HG02763 (cell line): ENCODE measurements around the gene GALNS.
"Not testable (repeated sequence)": the region's sequence is repeated elsewhere in the genome, so short reads cannot be mapped to it uniquely, and the experiment has no call there.

Experiments used
- ATAC-seq: cut with Tn5 transposase; IDR thresholded peaks from one replicate; pipeline ENCODE4 v1.9.1; 2021; ENCODE audit warnings: mild to moderate bottlenecking, moderate library complexity; ENCODE audit not compliant: unreplicated experiment

The GALNS gene

DNA sequence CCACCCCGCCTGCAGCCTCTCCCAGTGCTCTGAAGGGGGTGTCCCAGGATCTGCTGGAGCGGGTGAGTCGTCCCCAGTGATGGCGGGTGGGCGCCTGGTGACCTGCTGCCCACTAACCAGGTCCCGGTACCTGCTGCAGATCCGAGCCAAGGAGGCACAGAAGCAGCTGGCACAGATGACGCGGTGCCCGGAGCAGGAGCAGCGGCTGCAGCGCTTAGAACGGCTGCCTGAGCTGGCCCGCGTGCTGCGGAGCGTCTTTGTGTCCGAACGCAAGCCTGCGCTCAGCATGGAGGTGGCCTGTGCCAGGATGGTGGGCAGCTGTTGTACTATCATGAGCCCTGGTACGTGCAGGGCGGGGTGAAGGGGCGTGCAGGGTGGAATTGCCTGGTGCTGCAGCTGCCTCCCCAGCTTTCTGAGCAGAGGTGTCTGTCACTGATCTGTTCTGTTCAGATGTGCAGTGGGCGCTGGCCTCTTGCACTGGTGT lies 49.6 kb downstream of the GALNS start:
- no peak for ATAC-seq

DNA sequence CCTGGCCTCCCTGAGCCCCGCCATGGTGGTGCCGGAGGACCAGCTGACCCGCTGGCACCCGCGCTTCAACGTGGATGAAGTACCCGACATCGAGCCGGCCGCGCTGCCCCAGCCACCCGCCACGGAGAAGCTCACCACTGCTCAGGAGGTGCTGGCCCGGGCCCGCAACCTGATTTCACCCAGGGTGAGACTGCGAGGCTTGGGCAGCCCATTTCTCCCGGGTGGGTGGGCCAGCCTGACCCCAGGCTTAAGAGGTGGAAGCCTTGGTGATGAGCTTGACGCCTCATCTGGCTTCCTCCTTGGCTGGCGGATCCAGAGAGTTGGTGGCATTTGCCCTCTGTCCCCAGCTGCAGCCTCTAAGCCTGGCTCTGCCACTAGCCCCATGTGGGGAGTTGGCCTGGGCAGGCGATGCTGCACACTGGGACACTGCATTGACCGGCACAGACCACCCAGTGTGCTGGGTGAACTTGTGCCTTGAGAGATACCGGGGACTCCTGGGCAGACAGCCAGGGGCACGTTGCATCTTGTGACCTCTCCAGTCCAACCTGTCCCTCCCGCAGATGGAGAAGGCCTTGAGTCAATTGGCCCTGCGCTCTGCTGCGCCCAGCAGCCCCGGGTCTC lies 50.1 kb downstream of the GALNS start:
- no peak for ATAC-seq

DNA sequence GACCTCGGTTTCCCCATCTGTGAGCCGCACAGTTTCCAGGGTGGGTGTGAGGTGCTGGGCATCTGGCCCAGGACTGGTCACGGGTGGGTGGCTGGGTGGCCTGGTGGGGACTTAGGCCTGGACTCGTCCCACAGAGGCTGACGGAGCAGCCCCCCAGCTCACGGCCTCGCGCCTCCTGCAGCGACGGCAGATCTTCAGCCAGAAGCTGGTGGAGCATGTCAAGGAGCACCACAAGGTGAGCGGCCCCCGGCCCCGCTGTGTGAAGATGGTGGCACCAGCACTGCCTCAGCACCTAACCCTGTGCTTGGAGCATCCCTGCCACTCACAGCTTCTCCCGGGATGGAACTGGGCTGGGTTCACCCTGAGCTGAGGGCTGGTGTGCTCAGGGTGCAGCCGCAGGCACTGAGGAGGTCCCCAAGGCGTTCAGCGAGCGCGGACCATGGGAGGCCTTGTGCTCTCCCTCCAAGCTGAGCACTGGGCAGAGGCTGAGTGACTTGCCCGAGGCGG lies 50.8 kb downstream of the GALNS start:
- ATAC-seq = no peak

DNA sequence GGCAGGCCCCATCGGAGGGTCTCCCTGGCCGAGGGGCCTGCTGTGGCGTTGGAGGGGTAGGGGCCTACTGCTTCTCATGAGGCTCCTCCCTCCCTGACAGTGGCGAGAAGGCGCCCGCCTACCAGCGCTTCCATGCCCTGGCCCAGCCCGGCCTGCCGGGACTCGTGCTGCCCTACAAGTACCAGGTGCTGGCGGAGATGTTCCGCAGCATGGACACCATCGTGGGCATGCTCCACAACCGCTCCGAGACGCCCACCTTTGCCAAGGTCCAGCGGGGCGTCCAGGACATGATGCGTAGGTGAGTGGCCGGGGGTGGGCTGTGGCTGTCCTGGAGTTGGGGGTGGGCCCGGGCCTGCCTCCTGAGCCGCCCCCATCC lies 51.4 kb downstream of the GALNS start:
- no peak for ATAC-seq

DNA sequence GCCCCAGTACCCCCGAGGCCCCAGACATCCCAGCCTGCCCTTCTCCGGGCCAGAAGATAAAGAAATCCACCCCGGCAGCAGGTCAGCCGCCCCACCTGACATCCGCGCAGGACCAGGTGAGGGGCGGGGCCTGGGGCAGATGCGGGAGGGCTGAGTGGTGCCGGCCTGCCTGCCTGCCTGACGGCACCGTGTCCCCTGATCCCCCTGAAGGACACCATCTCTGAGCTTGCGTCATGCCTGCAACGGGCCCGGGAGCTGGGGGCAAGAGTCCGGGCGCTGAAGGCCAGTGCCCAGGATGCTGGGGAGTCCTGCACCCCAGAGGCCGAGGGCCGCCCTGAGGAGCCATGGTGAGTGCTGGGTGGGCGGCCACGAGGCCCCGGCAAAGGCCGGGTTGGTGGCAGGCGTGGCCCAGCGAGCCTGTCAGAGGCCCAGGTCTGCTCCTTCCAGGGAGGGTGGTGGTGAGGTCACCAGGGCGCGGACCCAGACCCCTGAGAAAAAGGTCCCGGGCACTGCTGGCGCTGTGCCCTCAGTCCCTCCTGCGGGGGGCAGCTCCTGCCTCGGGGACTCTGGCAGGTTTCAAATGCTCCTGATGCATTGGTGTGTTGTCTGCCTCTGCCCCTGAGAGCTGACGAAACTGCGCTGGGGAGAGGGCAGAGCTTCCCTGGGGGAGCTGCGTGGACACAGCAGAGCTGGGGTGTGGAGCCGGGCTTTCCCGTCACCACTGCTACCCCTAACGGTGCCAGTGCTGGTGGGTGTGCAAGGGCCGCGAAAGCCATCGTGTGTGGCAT lies 52.0 kb downstream of the GALNS start:
- ATAC-seq = no peak

DNA sequence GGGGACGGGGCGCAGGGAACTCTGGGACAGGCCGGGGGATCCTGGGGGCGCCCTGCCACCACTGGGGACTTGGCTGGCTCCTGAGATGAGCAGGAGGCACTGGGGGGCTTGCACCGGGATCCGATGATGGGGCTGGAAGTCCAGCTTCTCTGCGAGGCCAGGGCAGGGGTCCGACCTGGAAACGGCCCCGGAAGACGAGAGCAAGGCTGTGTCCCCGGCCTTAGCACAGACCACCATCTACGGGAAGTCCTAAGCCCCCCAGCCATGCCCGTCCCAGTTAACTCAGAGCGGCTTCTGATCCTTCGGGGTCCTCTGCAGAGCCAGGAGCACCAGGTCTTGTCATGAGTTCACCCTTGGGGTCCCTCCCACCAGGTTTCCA lies 52.6 kb downstream of the GALNS start:
- no peak for ATAC-seq

DNA sequence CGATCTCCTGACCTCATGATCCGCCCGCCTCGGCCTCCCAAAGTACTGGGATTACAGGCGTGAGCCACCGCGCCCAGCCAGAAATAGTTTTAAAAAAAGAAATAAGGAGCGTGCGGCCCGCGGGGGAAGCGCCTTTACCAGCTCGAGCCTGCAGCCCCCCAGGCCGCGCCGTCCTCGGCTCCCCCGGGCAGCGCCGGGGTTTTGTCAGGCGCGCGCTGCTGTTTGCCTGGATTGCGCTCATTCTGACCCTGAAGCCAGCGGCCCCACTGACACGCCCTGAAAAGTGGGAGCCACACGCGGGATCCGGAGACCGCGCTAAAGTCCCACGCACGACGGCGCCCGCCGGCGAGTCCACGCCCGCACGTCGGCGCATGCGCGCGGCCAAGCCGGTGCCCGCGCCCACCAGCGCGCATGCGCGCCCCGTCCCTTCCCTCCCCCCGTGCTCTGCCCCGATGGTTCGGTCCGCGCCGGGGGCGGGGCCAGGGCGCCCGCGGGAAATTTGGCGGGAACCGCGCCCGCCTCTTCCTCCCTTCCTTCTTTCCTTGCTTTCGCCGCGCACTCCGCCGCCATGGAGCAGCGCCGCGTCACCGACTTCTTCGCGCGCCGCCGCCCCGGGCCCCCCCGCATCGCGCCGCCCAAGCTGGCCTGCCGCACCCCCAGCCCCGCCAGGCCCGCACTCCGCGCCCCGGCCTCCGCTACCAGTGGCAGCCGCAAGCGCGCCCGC lies 53.3 kb downstream of the GALNS start, which contains the start of gene CDT1:
CDT1 (plus strand) TSS at position 526 of the 724 bp plus-strand sequence; CDS start at position 569, 43 bp downstream.
- ATAC-seq = peak; percentile 59

DNA sequence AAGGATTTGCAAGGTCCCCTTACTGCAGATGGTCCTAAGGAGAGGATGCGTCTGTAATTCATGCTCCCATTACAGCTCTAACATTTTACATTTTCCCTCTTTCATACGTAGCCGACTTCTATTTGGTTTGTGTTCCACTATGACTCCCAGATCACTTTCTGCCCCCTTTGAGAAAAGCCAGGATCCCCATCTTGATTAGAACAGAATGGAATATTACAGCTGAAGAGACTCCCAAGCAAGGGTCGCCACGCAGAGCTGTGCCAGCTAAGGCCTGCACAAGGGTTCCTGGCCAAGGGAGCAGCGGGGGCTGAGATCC lies 56.5 kb downstream of the GALNS start:
- ATAC-seq = no peak

DNA sequence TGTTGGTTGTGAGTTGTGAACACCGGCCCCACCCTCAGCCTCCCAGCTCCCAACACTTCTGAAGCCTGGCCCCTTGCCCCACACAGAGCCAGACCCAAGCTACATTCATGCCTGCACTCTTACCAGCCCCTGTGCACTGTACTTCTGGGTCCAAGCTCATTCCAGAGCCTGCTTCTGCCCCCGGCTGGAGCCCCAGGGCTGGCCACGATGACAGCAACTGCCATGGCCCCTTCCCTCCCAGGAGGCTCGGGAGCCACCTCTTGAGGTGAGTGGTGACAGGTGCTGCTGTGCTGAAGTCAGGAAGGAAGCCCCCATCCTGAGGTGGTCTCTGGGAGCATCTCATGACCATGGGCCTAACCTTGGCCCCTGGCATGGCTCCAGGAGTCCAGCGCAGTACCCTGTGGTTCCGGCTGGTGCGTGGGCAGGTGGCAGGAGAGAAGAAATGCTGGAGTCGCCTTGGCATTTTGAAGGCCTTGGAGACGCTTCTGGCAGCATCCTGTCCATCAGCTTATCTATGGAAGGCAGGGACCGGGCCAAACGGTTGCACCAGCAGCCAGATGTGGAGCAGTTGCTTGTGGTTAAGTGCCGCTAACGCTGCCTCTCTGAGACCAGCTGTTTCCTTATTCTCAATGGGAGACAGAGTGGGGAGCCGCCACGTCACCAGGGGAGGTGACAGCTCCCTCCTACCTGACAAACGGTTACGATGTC lies 57.0 kb downstream of the GALNS start:
- no peak for ATAC-seq

DNA sequence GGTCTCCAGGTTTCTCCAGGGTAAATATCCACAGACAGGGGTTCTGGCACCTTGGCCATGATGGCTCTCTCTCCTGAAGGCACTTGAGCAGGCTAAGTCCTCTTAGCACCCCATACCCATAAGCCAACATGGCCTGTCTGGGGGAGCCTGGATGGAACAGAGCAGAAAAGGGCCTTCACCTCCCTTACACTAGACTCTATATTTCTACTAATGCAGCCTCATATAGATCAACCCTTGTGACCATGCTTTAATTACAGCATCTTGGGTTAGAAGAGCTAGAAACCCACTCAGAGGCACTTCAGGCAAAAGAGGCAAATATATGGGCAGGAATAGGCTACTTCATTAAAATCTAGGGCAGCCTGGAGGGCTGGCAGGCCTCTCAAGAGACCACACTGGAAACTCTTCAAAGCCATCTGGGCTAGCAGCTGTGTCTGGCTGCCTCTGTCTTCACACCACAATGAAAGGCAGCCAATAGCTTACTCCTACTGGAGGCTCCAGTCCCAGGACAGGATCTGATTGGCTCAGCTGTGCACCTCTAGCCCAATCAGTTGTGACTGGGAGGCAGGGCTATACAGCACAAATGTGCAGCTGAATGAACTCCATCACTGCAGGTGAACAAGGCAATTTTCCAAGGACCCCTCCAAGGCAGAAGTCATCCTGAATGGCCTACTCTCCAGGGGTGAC lies 57.8 kb downstream of the GALNS start:
- ATAC-seq = no peak

DNA sequence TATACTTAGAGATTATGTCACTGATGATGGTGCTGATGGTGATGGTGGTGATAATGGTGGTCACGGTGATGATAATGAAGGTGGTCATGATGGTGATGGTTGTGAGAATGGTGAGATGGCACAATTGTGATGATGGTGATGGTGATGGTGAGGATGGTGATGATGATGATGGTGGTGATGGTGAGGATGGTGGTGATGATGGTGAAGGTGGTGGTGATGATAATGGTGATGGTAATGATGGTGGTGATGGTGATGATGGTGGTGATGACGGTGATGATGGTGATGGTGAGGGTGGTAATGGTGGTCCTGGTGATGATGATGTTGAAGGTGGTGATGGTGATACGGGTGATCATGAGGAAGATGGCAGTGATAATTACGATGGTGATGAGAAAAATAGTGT lies 58.7 kb downstream of the GALNS start:
- ATAC-seq = no peak

DNA sequence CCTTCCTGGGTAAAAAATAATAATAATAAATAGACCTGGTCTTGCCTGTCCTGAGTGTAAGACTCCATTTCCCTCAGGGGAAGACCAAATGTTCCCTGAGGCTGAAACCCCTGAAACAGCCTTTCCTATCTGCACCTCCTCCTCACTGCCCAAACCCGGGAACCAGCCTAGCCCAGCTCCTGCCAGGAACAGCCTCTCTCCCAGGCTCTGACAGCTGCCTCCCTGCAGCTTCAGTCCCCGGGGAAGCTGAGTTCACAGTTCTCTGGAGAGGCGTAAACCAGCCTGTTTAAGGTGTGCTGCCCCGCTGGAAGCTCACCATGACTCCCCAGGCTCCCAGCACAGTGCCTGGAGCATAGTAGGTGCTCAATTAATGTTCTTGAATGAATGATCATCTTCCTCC lies 60.5 kb downstream of the GALNS start:
- no peak for ATAC-seq

DNA sequence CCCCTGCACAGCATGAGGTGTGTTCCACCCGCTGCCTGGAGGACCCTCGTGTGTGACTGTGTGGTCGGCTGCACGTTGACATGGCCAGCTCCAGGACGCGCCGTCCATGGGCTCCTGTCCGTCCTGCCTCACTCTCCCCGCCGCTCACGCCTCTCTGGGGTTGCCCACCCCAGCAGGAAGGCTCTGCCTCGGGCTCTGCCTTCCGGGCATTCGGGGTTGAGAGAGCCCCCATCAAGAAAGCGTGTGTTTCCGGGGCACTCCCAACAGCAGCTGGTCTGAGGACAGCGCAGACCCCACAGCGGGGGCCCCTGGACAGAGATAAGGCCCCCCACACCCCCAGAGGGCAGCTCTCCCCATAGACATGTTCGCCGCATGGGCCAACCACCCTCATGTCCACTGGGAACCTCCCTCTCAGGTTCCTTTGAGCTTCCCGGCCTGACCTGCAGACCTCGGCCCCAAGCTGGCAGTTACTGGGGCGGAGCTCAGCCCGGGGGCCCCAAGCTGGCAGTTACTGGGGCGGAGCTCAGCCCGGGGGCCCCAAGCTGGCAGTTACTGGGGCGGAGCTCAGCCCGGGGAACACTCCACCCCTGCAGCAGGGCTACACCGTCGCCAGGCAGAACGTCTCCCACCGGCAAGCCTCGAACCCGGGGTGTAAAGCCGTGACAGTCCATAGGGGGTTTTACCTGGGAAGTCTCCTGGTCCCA lies 63.3 kb downstream of the GALNS start:
- no peak for ATAC-seq

DNA sequence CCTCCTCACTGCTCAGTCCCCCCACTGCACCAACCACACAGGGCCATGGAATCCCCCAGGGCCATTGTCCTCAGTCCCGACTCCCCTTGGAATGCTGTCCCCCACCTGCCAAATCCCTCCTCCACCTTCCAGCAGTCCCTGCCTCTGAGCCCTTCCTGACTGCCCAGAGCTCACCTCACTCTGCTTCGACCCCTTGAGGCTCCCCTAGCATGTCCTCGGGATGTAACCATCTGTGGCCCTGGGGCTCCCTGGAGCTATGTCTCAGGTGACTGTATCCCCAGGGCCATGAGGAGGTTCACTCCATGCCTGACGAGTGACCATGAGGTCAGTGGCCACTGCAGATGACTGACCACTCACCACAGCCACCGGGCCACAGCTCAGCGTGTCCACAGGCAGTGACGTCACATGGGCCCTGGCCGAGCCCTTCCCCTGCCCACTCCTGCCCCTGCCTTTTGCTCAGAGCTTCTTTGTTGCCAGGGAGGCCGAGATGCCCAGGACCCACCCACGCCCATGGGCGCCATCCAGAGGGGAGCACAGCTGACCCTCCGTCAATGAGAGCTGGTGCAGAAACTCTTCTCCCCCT lies 64.0 kb downstream of the GALNS start:
- no peak for ATAC-seq

DNA sequence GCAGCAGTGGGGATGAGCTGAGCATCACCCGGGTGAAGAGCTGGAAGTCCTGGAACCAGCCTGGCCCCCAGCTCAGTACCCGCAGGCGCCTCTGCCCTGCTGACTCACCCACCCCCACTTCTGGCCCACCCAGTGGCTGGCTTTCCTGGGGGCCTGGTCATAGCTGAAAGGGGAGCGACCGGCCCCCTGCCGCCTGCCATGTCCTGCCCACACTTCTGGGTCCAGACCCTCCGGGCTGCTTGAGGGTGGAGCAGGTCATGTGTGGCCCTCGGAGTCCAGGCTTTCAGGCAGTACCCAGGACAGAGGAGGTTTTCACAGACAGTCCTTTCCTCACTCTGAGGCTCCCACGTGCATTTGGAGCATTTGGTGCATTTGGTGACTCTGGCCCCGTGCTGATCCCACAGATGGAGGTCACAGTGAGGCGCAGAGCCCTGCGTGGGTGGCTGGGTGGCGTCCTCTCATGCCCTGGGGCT lies 64.6 kb downstream of the GALNS start:
- no peak for ATAC-seq

DNA sequence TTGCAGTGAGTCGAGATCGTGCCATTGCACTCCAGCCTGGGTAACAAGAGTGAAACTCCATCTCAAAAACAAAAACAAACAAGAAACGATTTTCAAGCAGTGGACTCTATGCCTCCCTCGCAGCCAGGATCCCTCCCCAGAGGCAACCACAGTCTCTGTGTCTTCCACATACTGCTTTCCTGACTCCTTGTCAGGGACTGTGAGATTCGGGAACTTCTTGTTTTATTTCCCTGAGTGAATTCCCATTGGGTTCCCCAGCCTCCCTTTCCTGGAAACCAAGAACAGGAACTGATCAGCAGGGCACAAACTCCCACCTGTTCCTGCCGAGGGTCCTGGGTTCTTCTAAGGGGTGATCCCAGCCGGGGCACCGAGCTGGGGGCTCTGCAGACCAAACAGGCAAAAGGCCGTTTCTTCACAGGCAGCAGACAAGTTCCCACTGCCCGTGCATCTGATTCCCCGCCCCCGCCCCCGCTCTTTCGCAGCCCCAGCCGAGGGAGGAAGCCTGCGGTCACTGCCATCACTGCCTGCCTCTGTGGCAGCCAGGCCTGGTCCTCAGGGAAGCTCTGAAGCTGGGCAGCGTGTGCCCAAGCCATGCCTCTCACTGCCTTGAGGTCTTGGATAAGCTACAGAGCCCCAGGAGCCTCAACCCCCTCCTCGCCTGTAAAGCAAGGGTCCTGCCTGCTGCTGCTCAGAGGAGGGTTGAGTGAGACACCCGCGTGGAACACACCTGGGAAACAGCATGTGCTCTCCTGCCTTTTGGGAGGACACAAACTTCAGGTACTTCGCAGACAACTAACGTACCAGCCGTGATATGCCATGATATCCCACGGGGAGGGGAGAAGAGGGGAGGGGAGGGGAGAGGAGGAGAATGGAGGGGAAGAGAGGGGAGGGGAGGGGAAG lies 66.2 kb downstream of the GALNS start:
- ATAC-seq = no peak

DNA sequence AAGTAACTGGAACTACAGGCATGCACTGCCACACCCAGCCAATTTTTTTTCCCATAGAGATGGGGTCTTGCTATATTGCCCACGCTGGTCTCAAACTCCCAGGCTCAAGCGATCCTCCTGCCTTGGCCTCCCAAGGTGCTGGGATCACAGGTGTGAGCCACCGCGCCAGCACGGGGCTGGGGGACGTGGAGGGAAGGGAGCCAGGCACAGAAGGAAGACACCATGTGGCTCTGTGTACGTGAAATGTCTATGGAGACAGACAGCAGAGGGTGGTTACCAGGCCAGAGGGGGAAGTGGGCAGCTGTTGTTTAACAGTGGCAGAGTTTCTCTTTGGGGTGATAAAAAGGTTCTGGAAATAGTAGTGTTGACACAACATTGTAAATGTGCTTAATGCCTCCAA lies 67.2 kb downstream of the GALNS start:
- no peak for ATAC-seq

DNA sequence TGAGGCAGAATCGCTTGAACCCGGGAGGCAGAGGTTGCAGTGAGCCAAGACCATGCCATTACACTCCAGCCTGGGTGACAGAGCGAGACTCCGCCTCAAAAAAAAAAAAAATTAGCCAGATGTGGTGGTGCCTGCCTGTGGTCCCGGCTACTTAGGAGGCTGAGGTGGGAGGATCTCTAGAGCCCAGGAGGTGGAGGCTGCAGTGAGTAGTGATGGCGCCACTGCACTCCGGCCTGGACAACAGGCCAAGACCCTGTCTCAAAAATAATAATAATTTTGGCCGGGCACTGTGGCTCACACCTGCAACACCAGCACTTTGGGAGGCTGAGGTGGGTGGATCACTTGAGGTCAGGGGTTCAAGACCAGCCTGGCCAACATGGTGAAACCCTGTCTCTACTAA lies 68.0 kb downstream of the GALNS start:
- ATAC-seq = not testable (repeated sequence)
